IPS-NIHi7 (cell line): ENCODE measurements around the gene ITGAE.
A peak's percentile ranks its signal among the peaks of the same experiment; 100 is the strongest.
"Not testable (repeated sequence)": the region's sequence is repeated elsewhere in the genome, so short reads cannot be mapped to it uniquely, and the experiment has no call there.

ENCODE experiments used
- DNase-seq: peaks from one replicate; pipeline ENCODE4 v3.0.0; 2012; ENCODE audit warnings: mixed read lengths; ENCODE audit errors: extremely low spot score

Gene ITGAE

DNA sequence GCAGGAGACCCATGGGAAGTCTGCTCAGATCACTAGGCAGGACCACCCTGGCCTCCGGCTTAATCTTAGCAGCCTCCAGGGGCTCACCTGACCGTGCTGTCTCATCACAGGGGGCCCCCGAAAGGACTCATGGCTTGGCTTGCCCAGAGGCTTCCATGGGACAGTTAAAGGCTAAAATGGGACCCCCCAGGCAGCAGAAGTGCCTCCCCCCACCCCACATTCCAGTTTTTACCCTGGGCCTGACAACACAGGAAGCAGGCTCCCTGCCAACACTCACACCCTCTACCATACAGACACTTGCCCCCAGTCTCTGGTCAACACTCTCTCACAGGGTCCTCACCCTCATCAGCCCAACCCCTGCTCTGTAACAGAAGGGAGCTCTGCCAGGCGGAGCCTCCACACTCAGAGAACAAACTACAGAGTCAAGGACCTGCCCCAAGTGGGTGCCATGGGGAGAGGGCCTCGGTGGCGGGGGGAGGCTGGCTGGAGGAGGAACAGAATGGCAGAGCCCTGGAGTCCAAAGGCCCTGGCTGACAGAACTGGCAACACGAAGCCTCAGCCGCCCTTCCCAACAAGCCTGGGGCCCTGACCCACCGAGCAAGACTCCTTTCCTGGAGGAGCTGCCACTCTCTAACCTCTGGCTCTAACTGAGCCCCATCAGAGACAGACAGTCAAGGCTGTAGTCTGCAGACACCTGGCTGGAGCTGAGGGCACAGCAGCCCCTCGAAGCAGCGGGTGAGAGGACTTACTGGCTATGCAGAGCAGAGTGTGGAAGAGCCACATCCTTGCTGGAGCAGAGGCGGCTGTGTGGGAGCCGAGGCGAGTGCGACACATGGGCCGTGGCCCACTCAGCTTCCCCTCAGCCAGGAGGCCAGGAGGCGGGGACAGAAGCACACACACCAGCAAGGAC, at the start of gene ITGAE:
TSS of gene ITGAE (minus strand) at position 827 of the 910 bp plus-strand sequence. CDS start at position 783, 44 bp downstream.
- DNase-seq = no peak

DNA sequence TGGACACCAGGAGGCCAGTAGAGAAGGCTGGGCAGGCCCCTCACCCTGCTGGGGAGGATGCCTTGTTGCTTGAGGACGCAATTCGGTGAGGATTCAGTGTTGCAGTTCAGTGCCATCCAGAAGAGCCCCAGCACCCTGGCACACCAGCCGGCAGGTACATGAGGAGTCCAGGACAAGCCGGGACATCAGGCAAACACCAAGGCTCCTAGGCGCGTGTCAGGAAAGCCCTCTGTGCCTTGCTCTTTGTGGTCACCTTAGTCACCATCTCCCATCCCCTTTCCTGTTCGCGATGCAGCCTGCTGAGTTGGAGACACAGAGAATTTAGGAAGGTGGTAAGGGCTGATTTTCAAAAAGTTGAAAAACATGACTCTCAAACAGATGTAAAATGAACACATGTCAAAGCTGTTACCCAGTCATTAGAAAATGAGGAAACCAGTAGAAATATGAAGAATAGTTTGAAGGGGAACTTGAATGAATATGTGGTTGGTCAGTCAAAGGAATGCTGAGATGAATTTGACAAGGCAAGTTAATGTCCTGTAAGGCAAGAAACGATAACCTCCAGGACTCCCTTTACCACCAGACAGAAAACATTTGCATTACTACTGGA, 47.3 kb upstream of the ITGAE start:
- no peak for DNase-seq

- no peak for DNase-seq
These were observed 46.2 kb upstream of the ITGAE start for GRCh38 chr17:3847165-3847670.

- DNase-seq = no peak
These were observed 45.6 kb upstream of the ITGAE start for GRCh38 chr17:3846437-3847164.

GRCh38 chr17:3845621-3846436, 44.8 kb upstream of the ITGAE start, which contains the start of gene NCBP3:
Gene NCBP3, minus strand, starts transcription at chr17:3846246. Its CDS starts 23 bp downstream, at chr17:3846223.
- peak; percentile 98 for DNase-seq

DNA sequence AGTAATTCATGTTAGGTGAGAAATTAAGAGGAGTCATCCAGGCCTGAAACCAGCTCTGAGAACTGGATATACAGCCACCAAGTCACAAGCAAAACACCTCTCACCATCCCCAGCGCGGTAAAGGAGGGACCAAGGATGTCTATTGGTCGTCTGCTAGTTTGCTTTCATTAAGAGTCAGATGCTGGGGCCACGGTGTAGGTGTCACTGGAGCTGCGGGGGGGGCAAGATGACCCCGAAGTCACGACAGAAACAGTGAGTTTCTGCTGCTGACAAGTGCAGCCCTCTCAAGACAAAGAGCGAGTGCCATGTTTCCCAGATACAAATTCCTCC, 44.3 kb upstream of the ITGAE start:
- no peak for DNase-seq

- not testable (repeated sequence) for DNase-seq
These were observed 43.6 kb upstream of the ITGAE start for GRCh38 chr17:3844556-3844955.

- DNase-seq = peak; percentile 74
These were observed 43.0 kb upstream of the ITGAE start for GRCh38 chr17:3843935-3844516.

GRCh38 chr17:3838206-3838605, 37.2 kb upstream of the ITGAE start:
- DNase-seq = no peak

GRCh38 chr17:3836551-3836950, 35.6 kb upstream of the ITGAE start:
- DNase-seq = no peak

GRCh38 chr17:3835410-3836229, 34.6 kb upstream of the ITGAE start:
- no peak for DNase-seq

DNA sequence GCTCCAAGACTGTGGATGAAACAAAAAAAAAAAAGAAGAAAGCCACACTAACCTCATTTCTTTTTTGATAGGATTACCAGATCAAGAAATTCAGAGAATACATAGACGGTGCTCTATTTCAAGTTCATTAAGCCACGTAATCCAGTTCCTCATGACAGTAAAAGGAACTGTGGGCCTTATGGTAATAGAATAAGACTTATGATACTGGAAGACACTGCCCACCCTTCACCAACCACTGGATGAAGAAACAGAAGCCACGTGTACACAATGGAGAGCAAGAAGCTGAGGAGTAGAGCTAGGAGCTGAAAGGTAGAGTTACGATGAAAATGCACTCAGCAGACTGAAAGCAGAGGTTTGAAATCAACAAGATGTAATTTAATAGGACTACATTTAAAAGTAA, 33.8 kb upstream of the ITGAE start:
- DNase-seq = no peak

DNA sequence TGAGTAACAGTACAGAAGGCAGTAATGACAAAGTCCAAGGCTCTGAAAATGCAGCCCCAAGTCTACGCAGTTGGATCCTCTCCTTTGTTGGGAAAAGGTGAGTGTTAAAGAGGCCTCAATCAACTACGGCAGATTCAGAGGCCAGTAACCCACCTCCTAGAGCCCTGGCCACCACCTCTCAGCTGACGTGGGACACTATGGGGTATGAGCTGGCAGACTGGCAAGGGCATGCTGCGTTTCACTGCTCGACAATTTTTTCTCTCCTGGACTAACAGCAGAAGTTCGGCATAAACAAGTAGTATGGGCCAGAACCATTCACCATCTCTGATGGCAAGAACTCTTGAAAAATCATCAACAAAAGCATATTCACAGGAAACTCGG, 27.9 kb upstream of the ITGAE start:
- DNase-seq = no peak

DNA sequence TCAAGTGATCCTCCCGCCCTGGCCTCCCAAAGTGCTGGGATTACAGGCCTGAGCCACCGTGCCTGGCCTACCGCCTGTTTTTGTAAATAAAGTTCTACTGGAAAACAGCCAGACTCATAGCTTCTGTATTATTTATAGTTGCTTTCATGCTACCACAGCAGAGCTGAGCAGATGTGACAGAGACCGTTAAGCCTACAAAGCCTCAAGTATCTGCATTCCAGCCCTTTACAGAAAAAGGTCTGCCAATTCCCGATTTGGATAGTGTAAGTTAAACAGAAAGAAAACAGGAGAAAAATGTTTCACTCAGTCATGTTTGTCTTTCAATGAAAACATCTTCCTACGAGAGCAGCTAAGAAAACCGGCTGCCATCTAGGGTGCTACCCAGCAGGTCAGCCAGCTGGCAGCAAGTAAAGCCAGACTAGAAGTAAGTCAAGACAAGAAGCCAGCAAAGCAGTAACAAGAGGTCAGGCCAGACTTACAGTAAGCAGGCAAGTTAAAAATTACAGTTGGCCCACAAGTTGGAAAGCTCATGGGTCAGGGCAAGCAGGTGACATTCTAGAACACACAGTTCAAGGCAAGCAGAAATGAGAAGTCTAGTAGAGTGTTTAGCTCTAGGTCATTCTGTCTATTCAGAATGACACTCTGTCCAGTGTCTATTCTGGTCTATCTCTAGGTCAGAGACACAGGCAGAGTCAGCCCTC, 27.3 kb upstream of the ITGAE start:
- no peak for DNase-seq

GRCh38 chr17:3827124-3827773, 26.3 kb upstream of the ITGAE start:
- peak; percentile 67 for DNase-seq

DNA sequence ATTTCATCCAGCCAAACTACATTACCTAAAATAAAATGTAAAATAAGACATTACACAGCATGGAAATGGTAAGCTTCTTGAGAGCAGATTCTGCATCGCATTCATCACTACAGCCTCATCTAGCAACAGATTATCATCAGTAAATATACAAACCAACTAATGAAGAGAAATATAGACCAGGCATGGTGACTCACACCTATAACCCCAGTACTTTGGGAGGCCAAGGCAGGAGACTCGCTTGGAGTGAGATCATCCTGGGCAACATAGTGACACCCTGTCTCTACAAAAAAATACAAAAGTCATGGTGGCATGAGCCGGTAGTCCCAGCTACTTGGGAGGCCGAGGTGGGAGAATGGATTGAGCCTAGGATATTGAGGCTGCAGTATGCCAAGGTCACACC, 25.2 kb upstream of the ITGAE start:
- DNase-seq = no peak

GRCh38 chr17:3821101-3821500, 20.1 kb upstream of the ITGAE start:
- no peak for DNase-seq

DNA sequence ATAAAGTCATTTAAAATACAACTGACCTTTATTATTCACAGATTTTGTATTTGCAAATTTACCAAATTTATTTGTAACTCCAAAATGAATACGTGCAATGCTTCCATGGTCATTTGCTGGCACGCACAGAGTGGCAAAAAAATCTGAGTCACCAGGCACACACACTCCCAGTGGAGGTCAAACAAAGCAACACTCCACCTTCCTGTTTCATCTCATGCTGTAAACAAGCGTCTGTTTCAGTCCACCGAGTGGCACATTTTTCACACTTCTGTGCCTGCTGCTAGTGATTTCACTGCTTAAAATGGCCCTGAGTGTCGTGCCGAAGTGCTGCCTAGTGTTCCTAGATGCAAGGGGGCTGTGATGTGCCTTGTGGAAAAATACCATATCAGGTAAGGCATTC, 17.8 kb upstream of the ITGAE start:
- no peak for DNase-seq
